ENCODE measurements around the gene NKX2-3.

The NKX2-3 gene

DNA sequence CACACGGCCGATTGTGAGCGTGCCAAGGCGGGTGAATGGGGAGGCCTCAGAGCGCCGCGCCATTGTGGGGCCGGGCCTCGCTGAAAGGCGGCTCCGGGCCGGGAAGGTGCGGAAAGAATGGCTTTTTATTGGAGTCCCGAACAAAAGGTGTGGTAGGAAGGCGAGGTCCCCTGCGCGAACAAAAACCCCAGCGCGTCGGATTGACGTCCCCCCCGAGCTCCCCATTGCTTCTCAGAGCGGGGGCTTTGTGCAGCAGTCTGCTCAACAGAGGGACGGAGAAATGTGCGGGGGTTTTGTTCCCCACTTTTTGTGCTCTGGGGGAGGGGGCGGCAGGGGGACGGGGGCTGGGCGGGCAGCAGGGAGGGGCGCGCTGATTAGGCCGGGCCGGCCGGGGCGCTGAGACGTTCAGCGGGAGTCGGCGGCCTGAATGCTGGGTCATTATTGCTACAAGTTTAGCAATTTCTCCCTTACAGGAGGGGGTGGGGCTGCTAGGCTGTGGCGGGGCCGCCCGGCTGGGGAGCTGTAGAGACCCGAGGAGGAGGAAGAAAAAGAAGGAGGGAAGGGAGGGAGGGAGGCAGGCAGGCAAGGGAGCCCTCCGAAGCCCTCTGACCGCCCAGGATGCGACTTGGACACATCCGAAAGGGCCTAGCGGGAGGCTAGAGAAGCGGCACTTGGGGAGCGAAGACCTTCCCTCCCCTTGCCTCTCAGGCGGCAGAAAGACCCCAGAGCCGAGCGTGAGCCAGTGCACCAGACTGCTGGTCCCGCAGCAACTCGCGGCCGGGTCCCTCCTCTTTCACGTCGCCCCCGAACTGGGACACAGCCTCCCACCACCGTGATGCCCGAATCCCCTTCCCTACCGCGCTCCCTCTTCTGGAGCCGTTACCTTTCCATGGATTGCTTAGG is 4.6 kb downstream of the NKX2-3 start:
- TF ChIP-seq, protein P1, sequence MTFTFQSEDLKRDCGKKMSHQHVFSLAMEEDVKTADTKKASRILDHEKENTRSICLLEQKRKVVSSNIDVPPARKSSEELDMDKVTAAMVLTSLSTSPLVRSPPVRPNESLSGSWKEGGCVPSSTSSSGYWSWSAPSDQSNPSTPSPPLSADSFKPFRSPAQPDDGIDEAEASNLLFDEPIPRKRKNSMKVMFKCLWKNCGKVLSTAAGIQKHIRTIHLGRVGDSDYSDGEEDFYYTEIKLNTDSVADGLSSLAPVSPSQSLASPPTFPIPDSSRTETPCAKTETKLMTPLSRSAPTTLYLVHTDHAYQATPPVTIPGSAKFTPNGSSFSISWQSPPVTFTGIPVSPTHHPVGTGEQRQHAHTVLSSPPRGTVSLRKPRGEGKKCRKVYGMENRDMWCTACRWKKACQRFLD (tag by site-specific recombination; IDR thresholded peaks at IDR 0.05): no peak
- no peak for TF ChIP-seq ZNF747 (tag by site-specific recombination; IDR thresholded peaks at IDR 0.05)
- TF ChIP-seq ZNF155 (tag by site-specific recombination; IDR thresholded peaks at IDR 0.05): no peak
- TF ChIP-seq, protein P2, sequence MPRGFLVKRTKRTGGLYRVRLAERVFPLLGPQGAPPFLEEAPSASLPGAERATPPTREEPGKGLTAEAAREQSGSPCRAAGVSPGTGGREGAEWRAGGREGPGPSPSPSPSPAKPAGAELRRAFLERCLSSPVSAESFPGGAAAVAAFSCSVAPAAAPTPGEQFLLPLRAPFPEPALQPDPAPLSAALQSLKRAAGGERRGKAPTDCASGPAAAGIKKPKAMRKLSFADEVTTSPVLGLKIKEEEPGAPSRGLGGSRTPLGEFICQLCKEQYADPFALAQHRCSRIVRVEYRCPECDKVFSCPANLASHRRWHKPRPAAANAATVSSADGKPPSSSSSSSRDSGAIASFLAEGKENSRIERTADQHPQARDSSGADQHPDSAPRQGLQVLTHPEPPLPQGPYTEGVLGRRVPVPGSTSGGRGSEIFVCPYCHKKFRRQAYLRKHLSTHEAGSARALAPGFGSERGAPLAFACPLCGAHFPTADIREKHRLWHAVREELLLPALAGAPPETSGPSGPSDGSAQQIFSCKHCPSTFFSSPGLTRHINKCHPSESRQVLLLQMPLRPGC (tag by site-specific recombination; IDR thresholded peaks at IDR 0.05): no peak
- no peak for TF ChIP-seq ZNF548 (tag by site-specific recombination; IDR thresholded peaks at IDR 0.05)
- TF ChIP-seq ZNF146 (tag by site-specific recombination; IDR thresholded peaks at IDR 0.05): no peak
- TF ChIP-seq ZNF48 (tag by site-specific recombination; IDR thresholded peaks at IDR 0.05): no peak
- no peak for TF ChIP-seq ZNF560 (tag by site-specific recombination; IDR thresholded peaks at IDR 0.05; ENCODE audit: borderline replicate concordance)
- no peak for TF ChIP-seq ZNF23 (tag by site-specific recombination; IDR thresholded peaks at IDR 0.05; ENCODE audit: borderline replicate concordance)
- TF ChIP-seq REPIN1 (tag by site-specific recombination; IDR thresholded peaks at IDR 0.05; ENCODE audit: low read depth): no peak
- TF ChIP-seq ZNF133 (tag by site-specific recombination; IDR thresholded peaks at IDR 0.05): no peak
- Histone ChIP-seq H3K36me3 (ENCODE audit: control insufficient read depth in 2 of 2, insufficient read depth in 1 of 2, low read length in 2 of 2) (no peaks in the 10 kb centered on the region), H3K4me1 (ENCODE audit: control insufficient read depth, insufficient read depth, low read length) (peaks cover 6% of the 10 kb centered on the region; the same call in 1 of the 2 replicates), H3K27ac (ENCODE audit: extremely low read depth, low read depth, low read length) (no peak overlapping the region), H3K4me3 (ENCODE audit: low read depth, low read length) (no peak overlapping the region), H3K9me3 (ENCODE audit: control insufficient read depth, insufficient read depth, low read depth, low read length) (no peaks in the 10 kb centered on the region)
- ChIA-PET CTCF (interaction anchor here (0.6 to 1.3 kb wide), 2 partner anchors 11 to 22 kb away, joined by 3 to 4 read pairs; no protein-coding TSS in a partner anchor), POLR2A (interaction anchor here (0.7 kb wide), 1 partner anchor 66 kb away, joined by 3 read pairs; no protein-coding TSS in a partner anchor)

DNA sequence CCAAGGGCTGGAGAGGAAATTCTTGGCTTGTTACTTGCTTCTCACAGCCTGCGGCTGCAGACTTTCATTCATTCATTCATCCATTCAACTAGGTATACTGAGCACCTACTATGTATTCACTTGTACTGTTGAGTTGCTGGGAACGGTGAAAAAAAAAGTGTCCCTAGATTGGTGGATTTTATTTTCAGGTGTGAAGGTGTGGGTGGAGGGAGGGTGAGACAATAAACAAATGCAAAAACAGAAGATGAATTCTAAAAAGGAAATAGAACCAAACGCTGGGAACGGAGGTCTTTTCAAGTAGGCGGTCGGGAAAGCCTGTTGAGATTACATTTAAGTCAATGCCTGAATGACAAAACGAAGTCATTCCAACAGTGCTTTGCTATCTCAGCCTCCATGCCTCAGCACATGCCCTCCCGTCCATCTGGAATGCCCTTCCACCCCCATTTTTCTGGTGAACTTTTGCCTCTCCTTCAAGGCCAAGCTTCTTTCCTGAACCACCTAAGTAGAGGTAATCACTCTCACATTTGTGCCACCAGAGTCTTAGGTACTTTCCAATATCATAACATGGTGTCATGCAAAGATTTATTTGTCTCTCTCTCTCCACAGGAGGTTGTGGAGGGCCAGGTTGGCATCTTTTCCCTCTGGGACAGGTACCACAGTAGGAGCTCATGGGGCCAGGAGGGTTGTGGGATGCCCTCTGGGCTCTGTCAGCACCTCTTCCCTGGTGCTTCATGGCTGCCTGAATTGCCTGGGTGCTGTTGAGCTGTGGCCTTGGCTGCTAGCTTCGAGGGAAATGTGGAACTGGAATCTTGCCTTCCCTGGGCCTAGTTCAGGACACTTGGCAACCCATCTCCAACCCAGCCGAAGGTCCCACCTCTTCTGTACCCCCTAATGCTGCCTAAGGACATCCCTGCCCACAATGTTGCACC is 5.5 kb downstream of the NKX2-3 start:
- Histone ChIP-seq H3K9me3 (ENCODE audit: control insufficient read depth, insufficient read depth, low read depth, low read length) (no peaks in the 10 kb centered on the region), H3K4me3 (ENCODE audit: low read depth, low read length) (no peak overlapping the region), H3K36me3 (ENCODE audit: control insufficient read depth in 2 of 2, insufficient read depth in 1 of 2, low read length in 2 of 2) (no peaks in the 10 kb centered on the region), H3K4me1 (ENCODE audit: control insufficient read depth, insufficient read depth, low read length) (peaks cover 6% of the 10 kb centered on the region; the same call in 1 of the 2 replicates), H3K27ac (ENCODE audit: extremely low read depth, low read depth, low read length) (no peak overlapping the region)
- POLR2A ChIA-PET: interaction anchor here (0.6 kb wide), 1 partner anchor 110 kb away, joined by 3 read pairs; no protein-coding TSS in a partner anchor
- CTCF ChIA-PET: interaction anchor here (0.9 to 1.3 kb wide), 2 partner anchors 10 to 102 kb away, joined by 3 to 4 read pairs; no protein-coding TSS in a partner anchor
- TF ChIP-seq ZNF175 (tag by site-specific recombination; IDR thresholded peaks at IDR 0.05) (no peak), ZNF555 (tag by site-specific recombination; conservative IDR thresholded peaks at IDR 0.05) (no peak), ZNF560 (tag by site-specific recombination; IDR thresholded peaks at IDR 0.05; ENCODE audit: borderline replicate concordance) (no peak), ZFP69B (tag by site-specific recombination; IDR thresholded peaks at IDR 0.05) (no peak), ZNF324 (tag by site-specific recombination; IDR thresholded peaks at IDR 0.05) (no peak), SALL2 (tag by site-specific recombination; IDR thresholded peaks at IDR 0.05; ENCODE audit: borderline replicate concordance) (no peak), ZNF19 (tag by site-specific recombination; IDR thresholded peaks at IDR 0.05; ENCODE audit: low read depth) (no peak), ZNF16 (tag by site-specific recombination; IDR thresholded peaks at IDR 0.05; ENCODE audit: low read depth) (no peak), ZNF37A (tag by site-specific recombination; IDR thresholded peaks at IDR 0.05) (no peak), ZNF157 (tag by site-specific recombination; IDR thresholded peaks at IDR 0.05) (no peak), ZNF791 (tag by site-specific recombination; IDR thresholded peaks at IDR 0.05) (no peak), ZNF221 (tag by site-specific recombination; IDR thresholded peaks at IDR 0.05; ENCODE audit: borderline replicate concordance) (no peak)
- TF ChIP-seq, protein P3, sequence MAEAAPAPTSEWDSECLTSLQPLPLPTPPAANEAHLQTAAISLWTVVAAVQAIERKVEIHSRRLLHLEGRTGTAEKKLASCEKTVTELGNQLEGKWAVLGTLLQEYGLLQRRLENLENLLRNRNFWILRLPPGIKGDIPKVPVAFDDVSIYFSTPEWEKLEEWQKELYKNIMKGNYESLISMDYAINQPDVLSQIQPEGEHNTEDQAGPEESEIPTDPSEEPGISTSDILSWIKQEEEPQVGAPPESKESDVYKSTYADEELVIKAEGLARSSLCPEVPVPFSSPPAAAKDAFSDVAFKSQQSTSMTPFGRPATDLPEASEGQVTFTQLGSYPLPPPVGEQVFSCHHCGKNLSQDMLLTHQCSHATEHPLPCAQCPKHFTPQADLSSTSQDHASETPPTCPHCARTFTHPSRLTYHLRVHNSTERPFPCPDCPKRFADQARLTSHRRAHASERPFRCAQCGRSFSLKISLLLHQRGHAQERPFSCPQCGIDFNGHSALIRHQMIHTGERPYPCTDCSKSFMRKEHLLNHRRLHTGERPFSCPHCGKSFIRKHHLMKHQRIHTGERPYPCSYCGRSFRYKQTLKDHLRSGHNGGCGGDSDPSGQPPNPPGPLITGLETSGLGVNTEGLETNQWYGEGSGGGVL (tag by site-specific recombination; IDR thresholded peaks at IDR 0.05): no peak
- TF ChIP-seq, protein P4, sequence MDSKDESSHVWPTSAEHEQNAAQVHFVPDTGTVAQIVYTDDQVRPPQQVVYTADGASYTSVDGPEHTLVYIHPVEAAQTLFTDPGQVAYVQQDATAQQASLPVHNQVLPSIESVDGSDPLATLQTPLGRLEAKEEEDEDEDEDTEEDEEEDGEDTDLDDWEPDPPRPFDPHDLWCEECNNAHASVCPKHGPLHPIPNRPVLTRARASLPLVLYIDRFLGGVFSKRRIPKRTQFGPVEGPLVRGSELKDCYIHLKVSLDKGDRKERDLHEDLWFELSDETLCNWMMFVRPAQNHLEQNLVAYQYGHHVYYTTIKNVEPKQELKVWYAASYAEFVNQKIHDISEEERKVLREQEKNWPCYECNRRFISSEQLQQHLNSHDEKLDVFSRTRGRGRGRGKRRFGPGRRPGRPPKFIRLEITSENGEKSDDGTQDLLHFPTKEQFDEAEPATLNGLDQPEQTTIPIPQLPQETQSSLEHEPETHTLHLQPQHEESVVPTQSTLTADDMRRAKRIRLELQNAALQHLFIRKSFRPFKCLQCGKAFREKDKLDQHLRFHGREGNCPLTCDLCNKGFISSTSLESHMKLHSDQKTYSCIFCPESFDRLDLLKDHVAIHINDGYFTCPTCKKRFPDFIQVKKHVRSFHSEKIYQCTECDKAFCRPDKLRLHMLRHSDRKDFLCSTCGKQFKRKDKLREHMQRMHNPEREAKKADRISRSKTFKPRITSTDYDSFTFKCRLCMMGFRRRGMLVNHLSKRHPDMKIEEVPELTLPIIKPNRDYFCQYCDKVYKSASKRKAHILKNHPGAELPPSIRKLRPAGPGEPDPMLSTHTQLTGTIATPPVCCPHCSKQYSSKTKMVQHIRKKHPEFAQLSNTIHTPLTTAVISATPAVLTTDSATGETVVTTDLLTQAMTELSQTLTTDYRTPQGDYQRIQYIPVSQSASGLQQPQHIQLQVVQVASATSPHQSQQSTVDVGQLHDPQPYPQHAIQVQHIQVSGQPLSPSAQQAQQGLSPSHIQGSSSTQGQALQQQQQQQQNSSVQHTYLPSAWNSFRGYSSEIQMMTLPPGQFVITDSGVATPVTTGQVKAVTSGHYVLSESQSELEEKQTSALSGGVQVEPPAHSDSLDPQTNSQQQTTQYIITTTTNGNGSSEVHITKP (tag by site-specific recombination; IDR thresholded peaks at IDR 0.05): no peak
